SK-N-SH treated with all-trans-retinoic acid at 6 μM for 48 hours (cell line): ENCODE results near the gene FUT1.

Experiments
- ATAC-seq: fragments of 200-7000 bp; cut with Tn5 transposase; 3 replicates; pipeline ENCODE4 v1.9.1; 2020; ENCODE audit warnings: mild to moderate bottlenecking, moderate library complexity
- ARNTL ChIP-seq: fragments of 450-650 bp; formaldehyde crosslinking; IDR thresholded peaks from 2 replicates; pipeline ENCODE4 v1.5.0; 2020; ENCODE audit warnings: low read depth, mild to moderate bottlenecking, moderate library complexity, borderline replicate concordance
- BACH2 ChIP-seq: fragments of 250-450 bp; sonication (Bioruptor Pico); IDR thresholded peaks from 2 replicates; pipeline ENCODE4 v1.9.0; 2021; ENCODE audit warnings: mild to moderate bottlenecking, borderline replicate concordance
- CREB5 ChIP-seq: fragments of 250-450 bp; sonication (Bioruptor Pico); IDR thresholded peaks from 2 replicates; pipeline ENCODE4 v1.5.1; 2020; ENCODE audit warnings: low read depth, mild to moderate bottlenecking, moderate library complexity
- ESRRG ChIP-seq: fragments of 250-450 bp; sonication (Bioruptor Pico); IDR thresholded peaks from 2 replicates; pipeline ENCODE4 v1.6.1; 2021; ENCODE audit warnings: mild to moderate bottlenecking
- GLIS3 ChIP-seq: fragments of 250-450 bp; sonication (Bioruptor Pico); IDR thresholded peaks from 2 replicates; pipeline ENCODE4 v1.5.0; 2020; ENCODE audit warnings: mild to moderate bottlenecking, moderate library complexity
- ISL1 ChIP-seq: fragments of 250-450 bp; sonication (Bioruptor Pico); IDR thresholded peaks from 2 replicates; pipeline ENCODE4 v2.1.2; 2022; ENCODE audit warnings: mild to moderate bottlenecking, moderate library complexity
- OSR1 ChIP-seq: fragments of 250-450 bp; sonication (Bioruptor Pico); IDR thresholded peaks from 2 replicates; pipeline ENCODE4 v1.8.0; 2022; ENCODE audit warnings: moderate library complexity, mild to moderate bottlenecking, inconsistent platforms
- PATZ1 ChIP-seq: fragments of 250-450 bp; sonication (Bioruptor Pico); IDR thresholded peaks from 2 replicates; pipeline ENCODE4 v1.8.0; 2020; ENCODE audit warnings: mild to moderate bottlenecking, moderate library complexity, borderline replicate concordance
- PPARA ChIP-seq: fragments of 250-450 bp; sonication (Bioruptor Pico); IDR thresholded peaks from 2 replicates; pipeline ENCODE4 v1.5.0; 2020; ENCODE audit warnings: mild to moderate bottlenecking, borderline replicate concordance
- SNAI2 ChIP-seq: fragments of 250-450 bp; sonication (Bioruptor Pico); IDR thresholded peaks from 2 replicates; pipeline ENCODE4 v1.5.0; 2020; ENCODE audit warnings: mild to moderate bottlenecking, moderate library complexity
- TCF4 ChIP-seq: fragments of 250-450 bp; sonication (Bioruptor Pico); IDR thresholded peaks from 2 replicates; pipeline ENCODE4 v1.8.0; 2021; ENCODE audit warnings: mild to moderate bottlenecking, moderate library complexity, borderline replicate concordance
- TOX ChIP-seq: fragments of 250-450 bp; sonication (Bioruptor Pico); IDR thresholded peaks from 2 replicates; pipeline ENCODE4 v1.8.0; 2021; ENCODE audit warnings: mild to moderate bottlenecking, moderate library complexity, borderline replicate concordance
- TSHZ2 ChIP-seq: fragments of 250-450 bp; sonication (Bioruptor Pico); IDR thresholded peaks from 2 replicates; pipeline ENCODE4 v1.5.0; 2020; ENCODE audit warnings: mild to moderate bottlenecking, moderate library complexity
- ZC3H10 ChIP-seq: fragments of 250-450 bp; sonication (Bioruptor Pico); IDR thresholded peaks from 2 replicates; pipeline ENCODE4 v1.5.1; 2021; ENCODE audit warnings: mild to moderate bottlenecking, moderate library complexity
- ZFP3 ChIP-seq: fragments of 250-450 bp; sonication (Bioruptor Pico); IDR thresholded peaks from 2 replicates; pipeline ENCODE4 v1.5.0; 2020; ENCODE audit warnings: mild to moderate bottlenecking, moderate library complexity
- ZFP30 ChIP-seq: fragments of 450-650 bp; formaldehyde crosslinking; IDR thresholded peaks from 2 replicates; pipeline ENCODE4 v1.5.0; 2022; ENCODE audit warnings: mild to moderate bottlenecking, moderate library complexity
- ZNF565 ChIP-seq: fragments of 450-650 bp; formaldehyde crosslinking; conservative IDR thresholded peaks from 2 replicates; pipeline ENCODE4 v1.5.0; 2020; ENCODE audit warnings: low read depth, mild to moderate bottlenecking, moderate library complexity
- ZNF70 ChIP-seq: fragments of 450-650 bp; formaldehyde crosslinking; IDR thresholded peaks from 2 replicates; pipeline ENCODE4 v1.5.0; 2020; ENCODE audit warnings: mild to moderate bottlenecking, moderate library complexity
- ZNF8 ChIP-seq: fragments of 450-650 bp; formaldehyde crosslinking; IDR thresholded peaks from 2 replicates; pipeline ENCODE4 v1.5.0; 2020; ENCODE audit warnings: mild to moderate bottlenecking, moderate library complexity
- TF ChIP-seq, protein P1 (sequence below): fragments of 250-450 bp; sonication (Bioruptor Pico); IDR thresholded peaks from 2 replicates; pipeline ENCODE4 v1.5.1; 2021; ENCODE audit warnings: mild to moderate bottlenecking, moderate library complexity
- TF ChIP-seq, protein P2 (sequence below): fragments of 250-450 bp; sonication (Bioruptor Pico); IDR thresholded peaks from 2 replicates; pipeline ENCODE4 v1.8.0; 2021; ENCODE audit warnings: low read depth, mild to moderate bottlenecking, moderate library complexity, borderline replicate concordance

The FUT1 gene

DNA sequence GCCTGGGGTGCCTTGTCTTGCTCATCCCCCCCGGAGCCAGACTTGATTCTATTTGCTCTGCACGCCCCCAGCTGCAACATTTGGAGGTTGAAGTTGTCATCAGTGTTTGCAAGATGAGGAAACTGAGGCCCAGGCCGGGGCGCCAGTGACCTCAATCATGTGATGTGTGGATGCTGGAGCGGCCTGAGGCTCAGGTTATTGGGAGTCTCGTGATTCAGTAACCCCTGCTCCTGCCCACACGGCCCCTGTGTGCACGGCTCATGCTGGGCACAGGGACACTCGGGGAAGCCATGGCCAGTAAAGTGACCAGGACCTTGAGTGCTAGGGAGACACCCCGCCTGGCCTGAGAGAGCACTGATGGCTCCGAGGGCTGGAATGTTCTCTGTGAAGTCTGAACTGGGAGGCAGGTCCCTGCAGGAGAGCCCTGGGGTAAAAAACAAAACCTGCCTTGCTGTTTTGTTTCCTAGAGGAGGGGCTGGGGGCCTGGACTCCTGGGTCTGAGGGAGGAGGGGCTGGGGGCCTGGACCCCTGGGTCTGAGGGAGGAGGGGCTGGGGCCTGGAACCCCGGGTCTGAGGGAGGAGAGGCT, 4.7 kb upstream of the FUT1 start:
- no peak for ATAC-seq
- TF ChIP-seq TCF4 (CRISPR knock-in tag), result no peak

- no peak for TF ChIP-seq ZFP3 (CRISPR knock-in tag)
- no peak for TF ChIP-seq ZNF70 (CRISPR knock-in tag)
- no peak for TF ChIP-seq BACH2
- TF ChIP-seq ARNTL, result no peak
- TF ChIP-seq ZC3H10 (CRISPR knock-in tag), result no peak
- TF ChIP-seq, all 23 proteins: peak for 0
- no peak for ATAC-seq
These were observed 4.2 kb upstream of the FUT1 start for GRCh38 chr19:48756686-48757085.

GRCh38 chr19:48756212-48756611, 3.8 kb upstream of the FUT1 start:
- no peak for ATAC-seq
- TF ChIP-seq ZFP30 (CRISPR knock-in tag) (no peak), SNAI2 (CRISPR knock-in tag) (no peak), OSR1 (CRISPR knock-in tag) (no peak), TSHZ2 (CRISPR knock-in tag) (no peak), ZNF565 (CRISPR knock-in tag) (no peak)

DNA sequence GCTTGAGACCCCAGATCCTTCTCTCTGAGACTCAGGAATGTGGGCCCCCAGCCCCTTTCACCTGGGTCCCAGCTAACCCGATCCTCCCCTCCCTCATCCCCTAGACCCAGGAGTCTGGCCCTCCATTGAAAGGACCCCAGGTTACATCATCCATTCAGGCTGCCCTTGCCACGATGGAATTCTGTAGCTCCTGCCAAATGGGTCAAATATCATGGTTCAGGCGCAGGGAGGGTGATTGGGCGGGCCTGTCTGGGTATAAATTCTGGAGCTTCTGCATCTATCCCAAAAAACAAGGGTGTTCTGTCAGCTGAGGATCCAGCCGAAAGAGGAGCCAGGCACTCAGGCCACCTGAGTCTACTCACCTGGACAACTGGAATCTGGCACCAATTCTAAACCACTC, 3.3 kb upstream of the FUT1 start:
- no peak for ATAC-seq
- no peak for TF ChIP-seq GLIS3 (CRISPR knock-in tag)
- no peak for TF ChIP-seq TOX
- no peak for TF ChIP-seq ZNF70 (CRISPR knock-in tag)
- TF ChIP-seq BACH2, result no peak
- TF ChIP-seq, protein P1, sequence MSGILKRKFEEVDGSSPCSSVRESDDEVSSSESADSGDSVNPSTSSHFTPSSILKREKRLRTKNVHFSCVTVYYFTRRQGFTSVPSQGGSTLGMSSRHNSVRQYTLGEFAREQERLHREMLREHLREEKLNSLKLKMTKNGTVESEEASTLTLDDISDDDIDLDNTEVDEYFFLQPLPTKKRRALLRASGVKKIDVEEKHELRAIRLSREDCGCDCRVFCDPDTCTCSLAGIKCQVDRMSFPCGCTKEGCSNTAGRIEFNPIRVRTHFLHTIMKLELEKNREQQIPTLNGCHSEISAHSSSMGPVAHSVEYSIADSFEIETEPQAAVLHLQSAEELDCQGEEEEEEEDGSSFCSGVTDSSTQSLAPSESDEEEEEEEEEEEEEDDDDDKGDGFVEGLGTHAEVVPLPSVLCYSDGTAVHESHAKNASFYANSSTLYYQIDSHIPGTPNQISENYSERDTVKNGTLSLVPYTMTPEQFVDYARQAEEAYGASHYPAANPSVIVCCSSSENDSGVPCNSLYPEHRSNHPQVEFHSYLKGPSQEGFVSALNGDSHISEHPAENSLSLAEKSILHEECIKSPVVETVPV, result no peak
- no peak for TF ChIP-seq SNAI2 (CRISPR knock-in tag)
- TF ChIP-seq TCF4 (CRISPR knock-in tag), result no peak
- TF ChIP-seq OSR1 (CRISPR knock-in tag), result no peak
- no peak for TF ChIP-seq ZNF8 (CRISPR knock-in tag)
- no peak for TF ChIP-seq PPARA
- no peak for TF ChIP-seq ESRRG (CRISPR knock-in tag)
- TF ChIP-seq ZFP30 (CRISPR knock-in tag), result no peak
- TF ChIP-seq CREB5, result no peak
- no peak for TF ChIP-seq ZNF565 (CRISPR knock-in tag)

DNA sequence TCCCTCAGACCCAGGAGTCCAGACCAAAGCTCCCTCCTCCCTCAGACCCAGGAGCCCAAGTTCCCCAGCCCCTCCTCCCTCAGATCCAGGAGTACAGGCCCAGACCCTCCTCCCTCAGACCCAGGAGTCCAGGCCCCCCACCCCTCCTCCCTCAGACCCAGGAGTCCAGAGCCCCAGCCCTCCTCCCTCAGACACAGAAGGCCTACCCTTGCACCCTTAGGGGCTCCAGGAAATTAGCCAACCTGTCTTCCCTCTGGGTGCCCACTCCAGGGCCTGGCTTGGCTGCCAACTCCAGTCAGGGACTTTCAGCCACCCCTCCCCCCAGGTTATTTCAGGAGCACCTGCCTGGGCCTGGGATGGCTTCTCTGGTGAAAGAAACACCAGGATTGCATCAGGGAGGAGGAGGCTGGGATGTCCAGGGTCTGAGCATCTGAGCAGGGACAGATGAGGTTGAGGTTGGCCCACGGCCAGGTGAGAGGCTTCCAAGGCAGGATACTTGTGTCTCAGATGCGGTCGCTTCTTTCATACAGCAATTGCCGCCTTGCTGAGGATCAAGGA, 2.7 kb upstream of the FUT1 start, which contains the start of gene FGF21:
Gene FGF21 (plus strand): TSS at position 441 of the 558 bp plus-strand sequence. CDS start 713 bp downstream, outside the sequence.
- no peak for ATAC-seq
- TF ChIP-seq, protein P2, sequence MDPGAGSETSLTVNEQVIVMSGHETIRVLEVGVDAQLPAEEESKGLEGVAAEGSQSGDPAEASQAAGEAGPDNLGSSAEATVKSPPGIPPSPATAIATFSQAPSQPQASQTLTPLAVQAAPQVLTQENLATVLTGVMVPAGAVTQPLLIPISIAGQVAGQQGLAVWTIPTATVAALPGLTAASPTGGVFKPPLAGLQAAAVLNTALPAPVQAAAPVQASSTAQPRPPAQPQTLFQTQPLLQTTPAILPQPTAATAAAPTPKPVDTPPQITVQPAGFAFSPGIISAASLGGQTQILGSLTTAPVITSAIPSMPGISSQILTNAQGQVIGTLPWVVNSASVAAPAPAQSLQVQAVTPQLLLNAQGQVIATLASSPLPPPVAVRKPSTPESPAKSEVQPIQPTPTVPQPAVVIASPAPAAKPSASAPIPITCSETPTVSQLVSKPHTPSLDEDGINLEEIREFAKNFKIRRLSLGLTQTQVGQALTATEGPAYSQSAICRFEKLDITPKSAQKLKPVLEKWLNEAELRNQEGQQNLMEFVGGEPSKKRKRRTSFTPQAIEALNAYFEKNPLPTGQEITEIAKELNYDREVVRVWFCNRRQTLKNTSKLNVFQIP (CRISPR knock-in tag), result no peak
- no peak for TF ChIP-seq ISL1
- TF ChIP-seq TSHZ2 (CRISPR knock-in tag), result no peak
- TF ChIP-seq ZFP3 (CRISPR knock-in tag), result no peak
- TF ChIP-seq, protein P1, result no peak
- TF ChIP-seq TCF4 (CRISPR knock-in tag), result no peak
- TF ChIP-seq PATZ1, result no peak
